Fibroblast of the aortic adventitia (primary cell): ENCODE measurements around the gene MTF2. TPM values are rescaled to one million over a fixed set of nuclear protein-coding genes. Genes with fewer than 3 reads are reported as not detected.

Experiments
- DNase-seq: peaks from one replicate; pipeline ENCODE4 v3.0.0-alpha.2; 2010; ENCODE audit warnings: low read depth
- H3K4me3 ChIP-seq: 2 replicates; pipeline ENCODE4 v1.5.1; 2011; ENCODE audit warnings: low read depth, mild to moderate bottlenecking, control low read depth, low read length, moderate library complexity
- total RNA-seq: library from RNA; depleted of rRNA; stranded (reverse); fragments of >200 nt; gene quantifications from 2 replicates; pipeline ENCODE4 v1.2.3, GENCODE V29; 2012; ENCODE audit warnings: low replicate concordance
- TF ChIP-seq, protein P1 (sequence below): IDR thresholded peaks from 2 replicates; pipeline ENCODE4 v1.5.1; 2011; ENCODE audit warnings: mild to moderate bottlenecking, low read length, control low read depth, inconsistent platforms; ENCODE audit not compliant: insufficient read depth

MTF2 gene
- total RNA-seq, 1 donor: 14.0 TPM

DNA sequence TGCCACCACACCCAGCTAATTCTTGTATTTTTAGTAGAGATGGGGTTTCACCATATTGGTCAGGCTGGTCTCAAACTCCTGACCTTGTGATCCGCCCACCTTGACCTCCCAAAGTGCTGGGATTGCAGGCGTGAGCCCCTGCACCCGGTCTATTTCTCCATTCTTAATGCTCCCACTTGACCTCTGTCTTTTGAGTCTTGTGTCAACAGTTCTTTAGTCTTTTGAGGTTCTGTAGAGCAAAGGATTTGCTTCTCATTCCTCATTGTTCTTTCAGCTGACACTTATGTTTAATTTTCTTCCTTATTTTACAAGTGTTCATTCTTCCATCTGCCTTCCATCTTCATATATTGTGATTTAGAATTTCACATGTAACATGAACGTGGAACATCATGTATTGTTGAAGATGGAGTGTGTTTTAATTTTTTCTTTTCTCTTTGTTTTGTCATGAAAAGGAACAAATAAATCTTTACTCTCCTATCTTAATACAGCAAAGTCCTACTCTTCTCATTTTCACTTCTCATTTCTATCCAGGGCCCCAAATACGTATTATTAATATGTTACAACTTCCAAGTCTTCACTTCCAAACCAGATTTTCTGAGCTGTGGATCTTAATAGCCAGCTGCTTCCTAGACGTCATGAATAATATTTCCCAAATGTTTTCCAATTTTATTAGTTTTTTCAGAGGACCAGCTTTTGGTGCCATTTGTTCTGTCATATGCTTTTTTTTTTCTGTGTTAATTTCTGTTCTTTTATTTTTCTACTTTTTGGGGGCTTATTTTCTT, 16.9 kb downstream of the MTF2 start:
- no peak for DNase-seq
- TF ChIP-seq, protein P1, sequence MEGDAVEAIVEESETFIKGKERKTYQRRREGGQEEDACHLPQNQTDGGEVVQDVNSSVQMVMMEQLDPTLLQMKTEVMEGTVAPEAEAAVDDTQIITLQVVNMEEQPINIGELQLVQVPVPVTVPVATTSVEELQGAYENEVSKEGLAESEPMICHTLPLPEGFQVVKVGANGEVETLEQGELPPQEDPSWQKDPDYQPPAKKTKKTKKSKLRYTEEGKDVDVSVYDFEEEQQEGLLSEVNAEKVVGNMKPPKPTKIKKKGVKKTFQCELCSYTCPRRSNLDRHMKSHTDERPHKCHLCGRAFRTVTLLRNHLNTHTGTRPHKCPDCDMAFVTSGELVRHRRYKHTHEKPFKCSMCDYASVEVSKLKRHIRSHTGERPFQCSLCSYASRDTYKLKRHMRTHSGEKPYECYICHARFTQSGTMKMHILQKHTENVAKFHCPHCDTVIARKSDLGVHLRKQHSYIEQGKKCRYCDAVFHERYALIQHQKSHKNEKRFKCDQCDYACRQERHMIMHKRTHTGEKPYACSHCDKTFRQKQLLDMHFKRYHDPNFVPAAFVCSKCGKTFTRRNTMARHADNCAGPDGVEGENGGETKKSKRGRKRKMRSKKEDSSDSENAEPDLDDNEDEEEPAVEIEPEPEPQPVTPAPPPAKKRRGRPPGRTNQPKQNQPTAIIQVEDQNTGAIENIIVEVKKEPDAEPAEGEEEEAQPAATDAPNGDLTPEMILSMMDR: no peak
- H3K4me3 ChIP-seq: no peak overlapping the region

DNA sequence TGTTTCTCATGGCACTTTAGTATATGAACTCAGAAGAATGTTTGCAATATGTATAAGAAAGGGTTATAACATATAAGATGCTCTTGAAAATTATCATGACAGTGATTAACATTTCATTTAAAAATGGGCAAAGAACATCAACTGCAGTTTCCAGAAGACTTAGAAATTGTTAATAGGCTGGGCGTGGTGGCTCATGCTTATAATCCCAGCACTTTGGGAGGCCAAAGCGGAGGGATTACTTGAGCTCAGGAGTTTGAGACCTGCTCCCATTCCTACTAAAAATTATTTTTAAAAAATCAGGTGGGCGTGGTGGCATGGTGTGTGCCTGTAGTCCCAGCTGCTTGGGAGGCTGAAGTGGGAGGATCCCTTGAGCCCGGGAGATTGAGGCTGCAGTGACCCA, 23.1 kb downstream of the MTF2 start:
- DNase-seq: no peak
- TF ChIP-seq, protein P1: no peak
- no peak overlapping the region for H3K4me3 ChIP-seq

DNA sequence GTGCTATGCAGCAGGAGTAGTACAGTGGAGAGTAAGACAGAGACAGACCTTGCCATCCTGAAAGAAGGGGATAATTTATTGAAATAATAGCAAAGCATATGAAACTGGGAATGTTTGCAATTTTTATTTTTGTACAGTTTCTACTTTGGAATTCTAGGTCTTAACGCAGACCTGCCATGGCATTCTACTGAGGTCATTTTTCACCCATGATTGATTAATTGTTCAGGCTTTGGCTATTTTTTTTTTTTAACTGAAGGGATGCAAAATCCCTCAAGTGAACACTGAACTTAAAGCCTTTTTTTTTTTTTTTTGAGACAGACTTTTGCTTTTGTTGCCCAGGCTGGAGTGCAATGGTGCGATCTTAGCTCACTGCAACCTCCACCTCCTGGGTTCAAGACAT, 27.1 kb downstream of the MTF2 start:
- H3K4me3 ChIP-seq: no peak overlapping the region
- TF ChIP-seq, protein P1: no peak
- no peak for DNase-seq

DNA sequence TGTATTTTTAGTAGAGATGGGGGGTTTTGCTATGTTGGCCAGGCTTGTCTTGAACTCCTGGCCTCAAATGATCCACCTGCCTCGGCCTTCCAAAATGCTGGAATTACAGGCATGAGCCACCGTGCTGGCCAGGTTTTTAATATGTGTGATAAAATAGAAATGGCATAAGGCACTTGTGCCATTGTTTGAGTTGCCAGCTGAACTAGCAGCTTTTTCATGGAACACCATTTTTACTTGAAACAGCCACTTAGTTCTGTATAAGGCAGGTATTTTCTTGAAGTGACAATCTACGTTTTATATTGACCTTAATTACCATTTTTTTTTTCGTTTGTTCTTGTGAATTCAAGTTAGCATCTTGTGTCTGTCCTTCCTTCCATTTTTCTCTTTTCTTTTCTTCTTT, 28.3 kb downstream of the MTF2 start:
- no peak overlapping the region for H3K4me3 ChIP-seq
- no peak for DNase-seq
- TF ChIP-seq, protein P1: no peak

DNA sequence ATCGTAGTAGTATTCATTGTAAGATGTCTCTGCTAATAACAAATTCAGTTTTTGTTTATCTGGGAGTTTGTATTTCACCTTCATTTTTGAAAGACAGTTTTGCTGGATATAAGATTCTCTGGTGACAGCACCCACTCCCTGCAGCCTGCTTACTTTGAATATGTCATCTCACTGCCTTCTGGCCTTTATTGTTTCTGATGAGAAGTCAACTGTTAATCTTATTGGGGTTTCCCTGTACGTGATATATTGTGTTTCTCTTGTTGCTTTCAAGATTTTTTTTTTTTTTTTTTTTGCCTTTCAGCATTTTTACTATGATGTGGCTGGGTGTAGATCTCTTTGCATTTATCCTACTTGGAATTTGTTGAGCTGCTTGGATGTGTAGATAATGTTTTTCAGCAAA, 29.3 kb downstream of the MTF2 start:
- DNase-seq: no peak

DNA sequence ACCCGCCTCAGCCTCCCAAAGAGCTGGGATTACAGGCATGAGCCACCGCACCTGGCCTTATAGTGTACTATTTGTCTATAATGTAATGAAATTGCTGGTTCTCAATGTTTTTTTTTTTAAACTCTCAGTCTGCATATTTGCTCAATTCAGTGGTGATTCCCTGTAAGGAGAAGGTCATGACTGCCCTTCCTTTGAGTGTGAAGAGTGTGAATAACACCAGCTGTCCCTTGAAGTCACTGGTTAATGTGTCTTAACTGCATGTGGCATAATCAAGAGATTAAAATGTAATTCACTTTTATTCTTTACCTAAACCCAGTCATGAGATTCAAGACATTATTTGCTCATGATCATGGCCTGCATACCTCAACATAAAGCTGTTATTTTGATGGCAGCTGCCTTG, 30.5 kb downstream of the MTF2 start:
- H3K4me3 ChIP-seq: no peak overlapping the region
- TF ChIP-seq, protein P1: no peak

More for the DNA sequence above, 29.3 kb downstream of the MTF2 start:
- TF ChIP-seq, protein P1: no peak
- H3K4me3 ChIP-seq: no peak overlapping the region

DNA sequence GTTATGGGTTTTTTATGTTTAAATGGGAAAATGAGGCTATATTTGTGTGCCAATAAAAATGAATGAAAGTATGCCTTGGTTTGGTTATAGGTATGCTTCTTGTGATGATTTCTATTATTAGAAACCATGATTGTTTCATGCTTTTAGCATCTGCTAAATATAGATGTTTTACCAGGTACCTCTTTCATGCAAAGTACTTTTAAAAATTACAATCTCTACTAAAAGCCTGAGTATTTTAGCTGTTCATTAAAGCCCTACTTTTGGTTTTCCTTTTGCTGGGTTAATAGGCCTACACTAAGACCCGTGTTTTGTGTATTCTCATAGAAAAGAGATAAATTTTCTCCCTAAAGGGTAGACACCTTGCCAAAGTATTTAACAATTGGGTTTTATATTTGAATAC, 32.0 kb downstream of the MTF2 start:
- DNase-seq: no peak
- no peak overlapping the region for H3K4me3 ChIP-seq
- TF ChIP-seq, protein P1: no peak

More for the DNA sequence above, 30.5 kb downstream of the MTF2 start:
- no peak for DNase-seq
